GM21825 (cell line): ENCODE measurements around the gene IFT122.

ENCODE experiments used
- ATAC-seq: cut with Tn5 transposase; IDR thresholded peaks from one replicate; pipeline ENCODE4 v1.9.1; 2021; ENCODE audit warnings: mild to moderate bottlenecking, moderate library complexity; ENCODE audit not compliant: unreplicated experiment

Gene IFT122

DNA sequence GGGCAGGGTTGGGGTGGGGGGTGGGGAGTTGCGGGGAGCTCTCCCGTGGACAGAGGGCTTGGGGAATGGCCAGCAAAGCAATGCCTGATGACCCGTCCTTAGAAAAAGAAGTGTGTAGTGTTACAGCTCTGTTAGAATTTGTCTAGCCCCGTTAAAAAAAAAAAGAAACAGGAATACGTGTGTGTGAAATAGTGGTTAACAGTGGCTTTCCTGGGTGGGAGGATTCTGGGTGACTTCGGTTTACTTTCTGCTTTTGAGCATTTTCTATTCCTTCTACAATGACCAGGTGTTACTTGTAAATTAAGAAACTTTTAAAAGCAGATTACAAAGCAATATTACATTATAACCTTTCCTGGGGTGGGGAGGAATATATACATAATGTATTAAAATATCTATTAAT lies 127.9 kb downstream of the IFT122 start:
- no peak for ATAC-seq

DNA sequence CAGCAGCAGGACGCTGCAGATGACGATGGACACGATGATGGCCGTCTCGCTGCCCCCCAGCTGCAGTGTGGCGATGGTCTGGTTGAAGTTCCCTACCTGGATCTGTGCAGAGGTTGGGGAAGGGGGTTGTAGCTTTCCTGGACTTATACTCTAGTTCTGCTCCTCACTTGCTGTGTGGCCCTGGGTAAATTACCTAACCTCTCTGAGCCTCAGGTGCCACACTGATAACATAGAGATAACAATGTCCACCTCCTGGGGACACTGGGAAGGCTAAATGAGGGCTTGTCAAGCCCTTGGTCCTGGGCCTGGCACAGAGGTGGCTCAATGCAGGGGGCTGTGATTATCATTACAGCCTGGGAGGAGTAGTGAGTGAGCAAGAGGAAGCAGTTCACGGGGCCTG lies 129.8 kb downstream of the IFT122 start:
- ATAC-seq = no peak
